HG03565 (cell line): ENCODE data around the gene ARRB2.

ENCODE experiments used
- ATAC-seq: cut with Tn5 transposase; IDR thresholded peaks from one replicate; pipeline ENCODE4 v1.9.1; 2021; ENCODE audit warnings: mild to moderate bottlenecking, moderate library complexity; ENCODE audit not compliant: unreplicated experiment

The ARRB2 gene

GRCh38 chr17:4722678-4723240 lies 12.3 kb downstream of the ARRB2 start:
- ATAC-seq: no peak

GRCh38 chr17:4724650-4725049 lies 14.2 kb downstream of the ARRB2 start:
- ATAC-seq: no peak

- ATAC-seq: no peak
These were observed 15.3 kb downstream of the ARRB2 start for GRCh38 chr17:4725646-4726310.

- no peak for ATAC-seq
These were observed 17.7 kb downstream of the ARRB2 start for GRCh38 chr17:4728124-4728523.

GRCh38 chr17:4733073-4733531 lies 22.7 kb downstream of the ARRB2 start:
- ATAC-seq: no peak

- no peak for ATAC-seq
These were observed 24.5 kb downstream of the ARRB2 start for GRCh38 chr17:4734857-4735475.

- ATAC-seq: no peak
These were observed 25.6 kb downstream of the ARRB2 start for GRCh38 chr17:4735876-4736651.

GRCh38 chr17:4738136-4739121 lies 28.0 kb downstream of the ARRB2 start:
- no peak for ATAC-seq

GRCh38 chr17:4739122-4740024 lies 28.9 kb downstream of the ARRB2 start, which contains the start of the genes CXCL16 and ZMYND15:
TSS of gene CXCL16 (minus strand) at chr17:4739928. CDS start at chr17:4739339, 589 bp downstream.
TSS of gene ZMYND15 (plus strand) at chr17:4739833. CDS start at chr17:4740549, 716 bp downstream.
- ATAC-seq: no peak

GRCh38 chr17:4740025-4740351 lies 29.6 kb downstream of the ARRB2 start:
- ATAC-seq: no peak

- ATAC-seq: no peak
These were observed 30.2 kb downstream of the ARRB2 start for GRCh38 chr17:4740584-4740983.

GRCh38 chr17:4741544-4741943 lies 31.1 kb downstream of the ARRB2 start:
- ATAC-seq: no peak

- ATAC-seq: no peak
These were observed 31.7 kb downstream of the ARRB2 start for GRCh38 chr17:4742133-4742532.

- ATAC-seq: no peak
These were observed 32.2 kb downstream of the ARRB2 start for GRCh38 chr17:4742629-4743028.

- no peak for ATAC-seq
These were observed 32.8 kb downstream of the ARRB2 start for GRCh38 chr17:4743216-4743615.

- ATAC-seq: no peak
These were observed 33.5 kb downstream of the ARRB2 start for GRCh38 chr17:4743898-4744297.

- ATAC-seq: no peak
These were observed 34.9 kb downstream of the ARRB2 start for GRCh38 chr17:4744999-4745969.

GRCh38 chr17:4747847-4748246 lies 37.4 kb downstream of the ARRB2 start:
- no peak for ATAC-seq
